HG03097 (cell line): ENCODE results near the gene FAM120B.

Experiments
- ATAC-seq: cut with Tn5 transposase; IDR thresholded peaks from one replicate; pipeline ENCODE4 v1.9.1; 2021; ENCODE audit not compliant: unreplicated experiment, low FRiP score

Gene FAM120B

GRCh38 chr6:170270984-170271593, 35.5 kb upstream of the FAM120B start:
- no peak for ATAC-seq

GRCh38 chr6:170271771-170272314, 34.7 kb upstream of the FAM120B start:
- peak; percentile 94 for ATAC-seq

GRCh38 chr6:170272341-170273065, 34.1 kb upstream of the FAM120B start:
- no peak for ATAC-seq

DNA sequence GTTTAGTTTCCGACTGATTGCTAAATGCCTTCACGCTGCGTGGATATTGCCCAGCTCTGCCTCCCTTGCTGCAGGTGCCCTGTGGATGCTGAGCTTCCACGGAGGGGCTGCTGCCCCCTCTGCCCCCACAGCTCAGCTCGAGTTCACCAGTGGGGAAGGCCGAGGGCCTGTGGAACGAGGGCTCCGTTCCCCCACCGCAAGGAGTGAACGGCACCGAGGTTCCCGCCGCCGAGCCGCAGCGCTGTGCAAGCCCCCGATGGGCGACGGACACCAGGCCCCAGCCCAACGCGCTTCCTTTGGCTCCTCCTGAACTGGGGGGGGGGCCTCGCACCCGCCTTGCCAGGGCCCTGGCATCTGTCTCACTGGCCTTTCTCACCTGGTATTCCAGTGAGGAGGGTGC, 33.4 kb upstream of the FAM120B start:
- no peak for ATAC-seq

DNA sequence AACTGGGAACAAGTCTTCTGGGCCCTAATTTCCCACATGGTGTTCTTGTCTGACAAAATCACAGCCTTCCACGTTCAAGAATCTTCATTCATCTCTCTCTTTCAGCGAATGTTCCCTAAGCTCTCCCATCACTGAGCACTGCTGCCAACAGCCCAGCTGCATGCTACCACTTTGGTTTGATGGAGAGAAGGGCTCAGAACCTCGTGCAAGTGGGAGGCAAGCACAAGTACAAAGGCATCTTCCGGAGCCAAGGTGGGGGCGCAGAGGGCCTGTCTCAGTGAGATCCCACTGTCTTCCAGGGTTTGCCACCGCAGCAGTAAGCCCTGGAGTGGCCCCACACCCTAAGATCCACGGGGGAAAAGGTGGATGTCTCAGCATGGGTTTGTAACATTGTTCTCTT, 32.9 kb upstream of the FAM120B start:
- no peak for ATAC-seq

- ATAC-seq, result no peak
Observed at GRCh38 chr6:170274713-170275560, 31.6 kb upstream of the FAM120B start.

DNA sequence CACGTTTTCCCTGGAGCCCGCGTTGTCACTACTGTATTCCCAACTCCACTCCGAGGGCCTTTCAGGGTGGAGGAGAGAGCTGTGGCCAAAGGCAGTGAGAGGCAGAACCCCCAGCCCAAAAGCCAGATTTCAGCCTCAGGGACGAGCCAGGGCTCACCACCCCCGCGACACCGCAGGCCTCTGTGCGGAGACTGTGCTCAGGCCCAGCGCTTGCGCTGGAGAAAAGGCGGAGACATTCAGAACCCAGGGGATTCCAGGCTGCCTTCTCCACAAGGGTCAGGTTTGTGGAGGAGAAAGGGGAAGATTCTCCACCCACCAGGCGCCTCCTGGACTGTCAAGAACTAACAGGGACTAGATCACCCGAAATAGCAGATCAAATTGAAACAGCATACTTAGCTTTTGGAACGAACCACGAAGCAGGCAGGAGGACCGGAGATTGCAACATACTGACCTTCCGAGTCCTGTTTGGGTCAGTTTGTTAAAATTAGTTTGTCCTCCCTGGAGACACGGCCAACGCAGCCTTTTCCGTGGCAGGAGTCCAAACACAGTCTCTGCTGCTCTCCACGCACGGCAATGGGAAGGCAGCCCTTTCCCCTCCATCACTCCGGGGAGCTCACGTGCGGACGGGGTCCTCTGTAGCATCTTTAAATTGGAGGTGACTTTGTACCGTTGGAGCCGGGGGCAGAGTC, 30.0 kb upstream of the FAM120B start:
- no peak for ATAC-seq

- no peak for ATAC-seq
Observed at GRCh38 chr6:170277893-170278742, 28.4 kb upstream of the FAM120B start.

DNA sequence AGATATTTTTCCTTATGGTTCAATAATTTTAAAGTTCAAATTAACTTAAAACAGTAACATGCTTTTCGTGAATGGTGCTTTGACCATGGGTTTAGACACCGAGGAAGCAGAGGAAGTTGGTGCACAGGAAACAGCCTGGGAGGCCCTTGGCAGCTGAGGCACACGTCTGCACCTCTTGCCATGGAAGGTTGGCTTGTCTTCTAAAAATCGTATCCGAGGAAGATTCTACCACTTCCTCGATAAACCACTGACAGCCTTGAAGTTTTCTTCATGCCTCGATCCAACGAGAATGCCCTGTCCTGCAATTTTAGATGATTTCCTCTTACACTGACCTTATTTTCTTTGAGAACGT, 27.8 kb upstream of the FAM120B start:
- no peak for ATAC-seq

DNA sequence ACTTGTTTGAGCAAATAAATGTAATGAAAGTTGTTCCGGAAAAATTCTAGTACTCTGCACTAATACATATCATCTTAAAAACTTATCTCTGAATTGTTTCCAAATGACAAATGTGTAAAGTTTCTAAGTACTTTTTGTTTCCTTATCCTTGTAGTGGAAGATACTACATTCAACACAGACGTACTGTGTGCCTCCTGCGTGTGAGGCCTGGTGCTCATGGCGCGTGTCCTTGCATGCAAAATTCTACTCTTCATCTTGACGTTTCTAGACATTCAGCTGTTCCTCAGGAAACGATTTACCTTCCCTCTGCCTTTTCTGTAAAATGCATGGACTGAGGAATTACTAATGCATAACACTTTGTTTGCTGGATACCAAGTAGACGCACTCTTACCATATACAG, 27.1 kb upstream of the FAM120B start:
- ATAC-seq, result no peak

GRCh38 chr6:170279977-170280688, 26.4 kb upstream of the FAM120B start:
- peak; percentile 56 for ATAC-seq

- ATAC-seq, result no peak
Observed at GRCh38 chr6:170280689-170281045, 25.9 kb upstream of the FAM120B start.

DNA sequence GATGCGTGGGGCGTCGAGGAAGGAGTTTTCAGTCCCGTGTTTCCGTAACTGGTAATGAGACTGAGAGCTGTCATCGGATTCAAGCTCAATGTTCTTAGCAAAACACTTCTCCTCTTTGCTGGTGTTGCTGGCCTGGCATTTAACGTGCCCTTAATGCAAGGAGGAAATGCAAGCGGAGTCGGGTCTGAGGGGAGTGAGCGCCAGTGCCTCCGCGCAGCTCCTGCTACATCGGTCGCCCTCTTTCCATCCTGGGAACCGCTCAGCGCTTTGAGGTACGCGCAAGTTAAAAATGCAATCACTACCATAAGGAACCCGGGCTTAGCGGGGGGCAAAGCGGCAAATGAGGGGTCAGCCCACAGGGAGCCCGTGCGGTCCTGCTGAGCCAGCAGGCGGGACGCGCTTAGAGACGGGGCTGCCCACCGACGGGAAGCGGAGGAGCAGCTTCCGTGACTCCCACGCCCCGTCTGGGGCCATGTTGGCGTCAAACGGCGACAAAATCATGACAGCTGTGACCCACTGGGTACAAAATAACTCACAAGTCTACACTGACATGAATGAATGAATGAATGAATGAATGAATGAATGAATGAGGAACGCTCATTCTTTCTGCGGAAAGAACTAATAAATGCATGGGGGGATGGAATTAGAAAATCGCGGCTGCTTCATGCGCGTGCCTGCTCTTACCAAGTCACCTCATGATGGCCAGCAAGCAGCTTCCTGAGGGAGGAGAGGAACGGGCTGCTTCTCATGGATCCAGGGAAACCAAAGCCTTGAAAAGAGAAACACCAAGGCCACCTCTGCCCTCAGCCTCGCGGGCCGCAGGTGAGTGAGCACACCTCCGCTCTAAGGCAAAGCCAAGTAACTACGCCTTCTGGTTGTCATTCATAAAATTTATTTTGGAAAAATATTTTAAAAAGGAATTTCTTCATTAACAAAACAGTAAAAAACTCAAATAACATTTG, 24.9 kb upstream of the FAM120B start:
- no peak for ATAC-seq

GRCh38 chr6:170282512-170283158, 23.9 kb upstream of the FAM120B start:
- ATAC-seq, result no peak

DNA sequence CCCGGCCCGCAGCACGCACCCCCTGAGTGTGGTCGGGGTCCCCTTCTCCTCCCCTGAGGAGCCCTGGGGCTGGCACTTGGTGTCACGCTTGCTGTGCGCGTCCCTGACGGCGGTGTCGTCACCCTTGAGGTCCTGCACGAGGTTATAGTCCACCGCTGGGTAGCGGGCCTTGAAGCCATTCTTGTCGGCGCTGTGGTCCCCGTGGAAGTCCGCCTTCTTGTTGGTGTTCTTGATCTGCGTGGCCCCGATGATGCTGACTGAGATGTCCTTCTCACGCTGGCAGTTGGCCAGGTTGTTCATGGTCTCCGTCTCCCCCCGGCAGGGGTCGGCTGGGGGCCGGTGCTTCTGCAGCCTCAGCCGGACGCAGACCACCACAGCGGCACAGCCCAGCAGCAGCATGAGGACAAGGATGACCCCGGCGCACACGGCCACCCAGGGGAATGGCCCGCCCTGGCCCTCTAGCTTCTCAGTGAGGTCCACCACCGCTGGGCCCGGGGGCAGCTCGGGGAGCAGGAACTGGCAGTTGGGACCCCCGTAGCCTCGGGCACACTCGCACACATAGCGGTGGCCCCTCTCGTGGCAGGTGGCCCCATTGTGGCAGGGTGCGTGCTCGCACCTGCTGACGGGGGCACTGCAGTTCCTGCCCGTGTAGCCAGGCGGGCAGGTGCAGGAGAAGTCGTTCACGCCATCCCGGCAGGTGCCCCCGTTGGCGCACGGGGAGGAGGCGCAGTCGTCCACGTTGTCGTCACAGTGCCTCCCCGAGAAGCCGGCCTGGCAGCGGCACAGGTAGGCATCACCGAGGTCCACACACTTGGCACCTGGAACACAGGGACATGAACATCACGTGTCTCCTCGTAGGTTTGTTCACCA, 23.1 kb upstream of the FAM120B start:
- no peak for ATAC-seq

DNA sequence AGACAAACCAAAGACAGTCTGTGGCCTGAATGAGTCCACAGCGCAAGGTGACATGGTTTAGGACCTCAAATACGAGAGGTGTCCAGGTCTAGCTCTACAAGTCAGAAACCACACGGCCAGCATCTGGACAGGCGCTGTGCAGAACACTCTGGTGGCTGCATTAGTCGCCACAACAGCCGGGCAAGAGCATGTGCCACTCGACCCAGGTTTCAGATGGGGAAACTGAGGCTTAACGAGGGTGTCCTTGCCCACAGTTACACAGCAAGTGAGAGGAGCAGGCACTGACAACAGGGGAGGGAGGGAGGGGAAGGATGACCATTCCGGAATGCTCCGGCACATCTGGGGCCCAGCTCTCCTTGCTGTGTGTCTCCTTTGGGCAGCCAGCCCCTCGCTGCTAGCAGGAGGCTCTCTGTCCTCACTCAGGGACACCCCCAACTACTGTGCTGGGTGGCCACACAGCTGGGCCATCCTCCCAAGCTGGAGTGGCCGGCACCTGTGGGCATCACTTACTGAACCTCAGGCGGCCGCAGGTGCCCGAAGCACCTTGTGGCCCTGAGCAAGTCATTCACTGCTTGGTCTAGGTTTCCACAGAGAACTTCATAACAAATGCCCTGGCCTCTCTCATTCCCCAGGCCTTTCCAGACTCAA, 22.3 kb upstream of the FAM120B start:
- no peak for ATAC-seq
